HCT116 (cell line): ENCODE results near the gene TM9SF4. TPM values are rescaled to one million over a fixed set of nuclear protein-coding genes. Genes with fewer than 3 reads are reported as not detected.

Experiments used
- ATAC-seq: fragments of 200-7000 bp; cut with Tn5 transposase; 2 replicates; pipeline ENCODE4 v1.9.1; 2020; ENCODE audit warnings: mild to moderate bottlenecking, moderate library complexity
- BruUV-seq: library from RNA; stranded (reverse); fragments of 400-500 nt; replicated peaks from 2 replicates; lab custom pipeline; 2021; lab: Mats Ljungman, UMichigan
- CTCF ChIA-PET: fragments of 300-600 bp; sonication (Branson Sonifier 250); formaldehyde crosslinking; loops from one replicate; lab custom pipeline; 2021; ENCODE audit warnings: antibody characterized with exemption; lab: Charles Lee
- POLR2A ChIA-PET: fragments of 300-600, 350-600 bp; sonication (Branson Sonifier 250); formaldehyde crosslinking; loops from one replicate; lab custom pipeline; 2021; ENCODE audit warnings: antibody characterized with exemption; lab: Charles Lee
- RAD21 ChIA-PET, 2 experiments: fragments of 300-600 bp; sonication (Branson Sonifier 250); formaldehyde crosslinking; loops; one replicate each; lab custom pipeline; 2023; ENCODE audit warnings: low total read pairs in 2 of 2; ENCODE audit not compliant: uncharacterized antibody in 2 of 2, unreplicated experiment in 2 of 2, low non-redundant PET in 1 of 2; lab: Charles Lee
- DNase-seq: peaks from one replicate; pipeline ENCODE4 v3.0.0-alpha.2; 2010; ENCODE audit warnings: low read depth, low spot score
- H2AFZ ChIP-seq: fragments of 200-600 bp; shearing (Covaris generic), sonication (generic); 2 replicates; pipeline ENCODE4 v1.6.1; 2017; ENCODE audit warnings: low read depth, mixed run types, mixed read lengths, antibody characterized with exemption, low read length; ENCODE audit not compliant: poor library complexity, severe bottlenecking
- H3K27ac ChIP-seq: 2 replicates; pipeline ENCODE4 v1.5.1; 2012; ENCODE audit warnings: low read depth, low read length
- H3K27me3 ChIP-seq: fragments of 200-600 bp; sonication (generic); 2 replicates; pipeline ENCODE4 v1.6.1; 2016; ENCODE audit warnings: mixed run types, low read length, mixed read lengths; ENCODE audit not compliant: insufficient read depth
- H3K36me3 ChIP-seq, 2 experiments: fragments of 200-500 bp in 1 of 2; fragments of 200-600 bp in 1 of 2; sonication (Bioruptor generic) in 1 of 2; sonication (generic) in 1 of 2; 2 replicates each; pipeline versions ENCODE4 v1.5.1 to v1.6.1; 2014 to 2016; ENCODE audit warnings: low read length in 2 of 2, inconsistent platforms in 1 of 2, mixed read lengths in 1 of 2, mixed run types in 1 of 2; ENCODE audit not compliant: insufficient read depth in 2 of 2, control insufficient read depth in 1 of 2
- H3K4me1 ChIP-seq, 2 experiments: fragments of 200-600 bp in 1 of 2; sonication (generic) in 1 of 2; 2 replicates each; pipeline versions ENCODE4 v1.5.1 to v1.6.1; 2012 to 2017; ENCODE audit warnings: low read length in 2 of 2, inconsistent platforms in 1 of 2, mild to moderate bottlenecking in 1 of 2, mixed read lengths in 1 of 2, mixed run types in 1 of 2, moderate library complexity in 1 of 2; ENCODE audit not compliant: insufficient read depth in 2 of 2, control insufficient read depth in 1 of 2
- H3K4me2 ChIP-seq: fragments of 200-600 bp; sonication (generic); 2 replicates; pipeline ENCODE4 v1.6.1; 2017; ENCODE audit warnings: mixed run types, low read length, mixed read lengths
- H3K4me3 ChIP-seq, 2 experiments: fragments of 200-600 bp in 1 of 2; sonication (generic) in 1 of 2; replicated peaks in 1 of 2; 2 replicates each; pipeline ENCODE4 v1.5.1; 2011 to 2016; ENCODE audit warnings: low read length in 2 of 2, control low read depth in 1 of 2, low read depth in 1 of 2, mild to moderate bottlenecking in 1 of 2, mixed read lengths in 1 of 2, mixed run types in 1 of 2
- H3K79me2 ChIP-seq: fragments of 200-600 bp; sonication (generic); 2 replicates; pipeline ENCODE4 v1.6.1; 2017; ENCODE audit warnings: mild to moderate bottlenecking, mixed run types, low read length, moderate library complexity, mixed read lengths; ENCODE audit not compliant: insufficient read depth
- H3K9ac ChIP-seq: fragments of 200-600 bp; sonication (generic); 2 replicates; pipeline ENCODE4 v1.6.1; 2016; ENCODE audit warnings: low read length, mixed read lengths
- H3K9me2 ChIP-seq: fragments of 200-600 bp; sonication (generic), shearing (Covaris generic); 2 replicates; pipeline ENCODE4 v1.6.1; 2017; ENCODE audit warnings: mixed run types, mild to moderate bottlenecking, moderate library complexity; ENCODE audit not compliant: insufficient read depth
- H3K9me3 ChIP-seq, 2 experiments: fragments of 200-500 bp in 1 of 2; fragments of 200-600 bp in 1 of 2; sonication (Bioruptor generic) in 1 of 2; sonication (generic) in 1 of 2; 2 replicates each; pipeline ENCODE4 v1.6.1; 2014 to 2017; ENCODE audit warnings: low read length in 2 of 2, mixed read lengths in 2 of 2, inconsistent platforms in 1 of 2, low read depth in 1 of 2, mild to moderate bottlenecking in 1 of 2, mixed run types in 1 of 2, moderate library complexity in 1 of 2; ENCODE audit not compliant: control insufficient read depth in 1 of 2, insufficient read depth in 1 of 2
- H4K20me1 ChIP-seq: fragments of 200-600 bp; sonication (generic), shearing (Covaris generic); 2 replicates; pipeline ENCODE4 v1.6.1; 2017; ENCODE audit warnings: mixed run types, mild to moderate bottlenecking, moderate library complexity; ENCODE audit not compliant: insufficient read depth
- ATF3 ChIP-seq: IDR thresholded peaks from 2 replicates; pipeline ENCODE4 v1.6.1; 2012
- CBX3 ChIP-seq: IDR thresholded peaks from 2 replicates; pipeline ENCODE4 v1.6.1; 2012; ENCODE audit warnings: low read depth
- CEBPB ChIP-seq: IDR thresholded peaks from 2 replicates; pipeline ENCODE4 v1.6.1; 2012; ENCODE audit warnings: low read depth
- ELF1 ChIP-seq: IDR thresholded peaks from 2 replicates; pipeline ENCODE4 v1.6.1; 2012; ENCODE audit warnings: low read depth, borderline replicate concordance
- EZH2 ChIP-seq: fragments of 200-600 bp; sonication (generic); IDR thresholded peaks from 2 replicates; pipeline ENCODE4 v1.6.1; 2017; ENCODE audit warnings: antibody characterized with exemption, mixed run types
- EZH2phosphoT487 ChIP-seq: fragments of 200-600 bp; IDR thresholded peaks from 2 replicates; pipeline ENCODE4 v1.6.1; 2018; ENCODE audit warnings: antibody characterized with exemption, borderline replicate concordance
- FOSL1 ChIP-seq: IDR thresholded peaks from 2 replicates; pipeline ENCODE4 v1.6.1; 2012; ENCODE audit warnings: low read depth
- JUND ChIP-seq: IDR thresholded peaks from 2 replicates; pipeline ENCODE4 v1.6.1; 2012
- MAX ChIP-seq: IDR thresholded peaks from 2 replicates; pipeline ENCODE4 v1.6.1; 2012
- POLR2A ChIP-seq: IDR thresholded peaks from 2 replicates; pipeline ENCODE4 v1.7.0; 2011; ENCODE audit warnings: borderline replicate concordance; ENCODE audit not compliant: insufficient read depth, insufficient read length; ENCODE audit errors: extremely low read depth
- POLR2AphosphoS5 ChIP-seq: IDR thresholded peaks from 2 replicates; pipeline ENCODE4 v1.6.1; 2011; ENCODE audit warnings: mild to moderate bottlenecking, low read depth, low read length, moderate library complexity
- RAD21 ChIP-seq: IDR thresholded peaks from 2 replicates; pipeline ENCODE4 v1.6.1; 2012; ENCODE audit warnings: low read depth, mild to moderate bottlenecking
- REST ChIP-seq: IDR thresholded peaks from 2 replicates; pipeline ENCODE4 v1.6.1; 2012; ENCODE audit warnings: low read depth
- SIN3A ChIP-seq: IDR thresholded peaks from 2 replicates; pipeline ENCODE4 v1.6.1; 2012; ENCODE audit warnings: low read depth
- SRF ChIP-seq: IDR thresholded peaks from 2 replicates; pipeline ENCODE4 v1.6.1; 2012; ENCODE audit warnings: low read depth
- TCF7L2 ChIP-seq: IDR thresholded peaks from 2 replicates; pipeline ENCODE4 v1.7.0; 2011; ENCODE audit warnings: borderline replicate concordance, inconsistent platforms; ENCODE audit not compliant: insufficient read depth, insufficient read length; ENCODE audit errors: extremely low read depth
- YY1 ChIP-seq: IDR thresholded peaks from 2 replicates; pipeline ENCODE4 v1.6.1; 2011; ENCODE audit warnings: low read length, low read depth, moderate library complexity, mild to moderate bottlenecking; ENCODE audit not compliant: insufficient replicate concordance; ENCODE audit errors: extremely low read depth
- ZBTB33 ChIP-seq: IDR thresholded peaks from 2 replicates; pipeline ENCODE4 v1.6.1; 2011; ENCODE audit warnings: mild to moderate bottlenecking, low read length, moderate library complexity; ENCODE audit not compliant: insufficient replicate concordance; ENCODE audit errors: extremely low read depth
- intact Hi-C: fragments of 100-400 bp; cut with micrococcal nuclease; formaldehyde crosslinking; loops from 2 replicates; pipeline ENCODE4 v1.10.0; 2022
- total RNA-seq: library from RNA; stranded (reverse); gene quantifications from one replicate; pipeline ENCODE4 v1.2.1, GENCODE V29; 2021; ENCODE audit not compliant: unreplicated experiment
- TF ChIP-seq, protein P1 (sequence below), 3 experiments: fragments of 200-600 bp in 1 of 3; sonication (generic) in 1 of 3; IDR thresholded peaks in 2 of 3; conservative IDR thresholded peaks in 1 of 3; 2 replicates each; pipeline ENCODE4 v1.5.1; 2012 to 2017; ENCODE audit warnings: low read depth in 2 of 3, low read length in 2 of 3, antibody characterized with exemption in 1 of 3, borderline replicate concordance in 1 of 3, control low read depth in 1 of 3, mild to moderate bottlenecking in 1 of 3, mixed read lengths in 1 of 3, mixed run types in 1 of 3, moderate library complexity in 1 of 3; ENCODE audit not compliant: insufficient read depth in 1 of 3

Gene TM9SF4
- total RNA-seq, 1 experiment from 2014 or later, result 51.2 TPM

DNA sequence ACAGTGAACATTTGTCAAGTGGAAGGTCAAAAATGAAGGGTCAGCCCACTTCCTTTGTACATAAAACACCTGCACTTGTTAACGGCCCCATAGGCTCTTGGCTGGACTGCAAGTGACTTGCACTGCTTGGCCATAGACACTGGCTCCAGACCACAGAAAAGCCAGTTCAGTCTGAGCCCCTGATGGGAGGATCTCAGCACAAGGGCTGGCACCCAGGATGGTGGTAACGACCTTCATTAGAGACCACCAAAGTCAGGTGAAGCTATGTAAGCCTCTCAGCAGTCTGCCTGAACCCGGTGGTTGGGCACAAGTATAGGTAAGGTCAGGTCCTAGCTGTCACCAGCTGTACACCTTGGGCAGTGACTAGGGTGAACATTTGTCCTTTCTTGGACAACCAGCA, 81.9 kb downstream of the TM9SF4 start:
- Histone ChIP-seq H3K27me3 (no peaks in the 10 kb centered on the region), H3K9ac (no peak overlapping the region), H3K4me1 (no peaks in the 10 kb centered on the region), H3K9me2 (no peaks in the 10 kb centered on the region), H3K9me3 (no peaks in the 10 kb centered on the region), H3K27ac (no peak overlapping the region), H3K4me3 (no peak overlapping the region), H2AFZ (no peak overlapping the region), H3K79me2 (no peaks in the 10 kb centered on the region; the same call in none of the 2 replicates), H3K4me2 (no peak overlapping the region), H4K20me1 (no peaks in the 10 kb centered on the region), H3K36me3 (peaks cover 15 to 19% of the 10 kb centered on the region in 2 experiments; a peak in 3 of 4 replicates)
- TF ChIP-seq SIN3A (no peak), MAX (no peak), JUND (no peak), EZH2 (no peak), ZBTB33 (no peak), EZH2phosphoT487 (no peak), YY1 (no peak), REST (no peak), RAD21 (no peak), CBX3 (no peak), TCF7L2 (no peak), SRF (no peak), ELF1 (no peak), CEBPB (no peak), ATF3 (no peak), FOSL1 (no peak), POLR2A (no peak), POLR2AphosphoS5 (no peak)
- TF ChIP-seq, protein P1, sequence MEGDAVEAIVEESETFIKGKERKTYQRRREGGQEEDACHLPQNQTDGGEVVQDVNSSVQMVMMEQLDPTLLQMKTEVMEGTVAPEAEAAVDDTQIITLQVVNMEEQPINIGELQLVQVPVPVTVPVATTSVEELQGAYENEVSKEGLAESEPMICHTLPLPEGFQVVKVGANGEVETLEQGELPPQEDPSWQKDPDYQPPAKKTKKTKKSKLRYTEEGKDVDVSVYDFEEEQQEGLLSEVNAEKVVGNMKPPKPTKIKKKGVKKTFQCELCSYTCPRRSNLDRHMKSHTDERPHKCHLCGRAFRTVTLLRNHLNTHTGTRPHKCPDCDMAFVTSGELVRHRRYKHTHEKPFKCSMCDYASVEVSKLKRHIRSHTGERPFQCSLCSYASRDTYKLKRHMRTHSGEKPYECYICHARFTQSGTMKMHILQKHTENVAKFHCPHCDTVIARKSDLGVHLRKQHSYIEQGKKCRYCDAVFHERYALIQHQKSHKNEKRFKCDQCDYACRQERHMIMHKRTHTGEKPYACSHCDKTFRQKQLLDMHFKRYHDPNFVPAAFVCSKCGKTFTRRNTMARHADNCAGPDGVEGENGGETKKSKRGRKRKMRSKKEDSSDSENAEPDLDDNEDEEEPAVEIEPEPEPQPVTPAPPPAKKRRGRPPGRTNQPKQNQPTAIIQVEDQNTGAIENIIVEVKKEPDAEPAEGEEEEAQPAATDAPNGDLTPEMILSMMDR (IDR thresholded peaks at IDR 0.05 in 2 of 3, conservative IDR thresholded peaks at IDR 0.05 in 1 of 3; ENCODE audit: borderline replicate concordance in 1 of 3, insufficient read depth in 1 of 3, low read depth in 2 of 3, low read length in 2 of 3), result no peak
- ChIA-PET POLR2A (no interaction called here), CTCF (no interaction called here), RAD21 (no interaction called here)
- DNase-seq (no peak), ATAC-seq (peak; percentile 13; the same call in 1 of the 2 replicates)
- no TSS peak for BruUV-seq
- intact Hi-C loops, result no loop called here
